DMS153 treated with DMSO at 0.1 percent for 48 hours (cell line): ENCODE data around the gene STXBP5.
"Not testable (repeated sequence)": the region's sequence is repeated elsewhere in the genome, so short reads cannot be mapped to it uniquely, and the experiment has no call there.

Experiments used
- DNase-seq: peaks from one replicate; lab custom pipeline; 2025; ENCODE audit not compliant: unreplicated experiment; lab: John Stamatoyannopoulos, UW

STXBP5 gene

DNA sequence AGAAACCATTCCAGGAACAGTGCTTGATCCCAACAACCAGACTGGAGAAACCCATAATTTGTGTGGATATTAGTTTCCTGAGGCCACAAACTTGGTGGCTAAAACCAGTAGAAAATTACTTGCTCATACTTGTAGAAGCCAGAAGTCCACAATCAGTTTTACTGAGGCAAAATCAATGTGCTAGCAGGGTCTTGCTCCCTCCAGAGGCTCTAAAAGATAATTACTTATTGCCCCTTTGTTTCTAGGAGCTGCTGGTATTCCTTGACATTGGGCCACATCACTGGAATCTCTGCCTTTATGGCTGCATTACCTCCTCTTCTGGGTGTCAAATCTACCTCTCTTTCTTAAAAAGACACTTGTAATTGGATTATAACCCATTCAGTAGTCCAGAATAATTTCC is 162.1 kb downstream of the STXBP5 start:
- DNase-seq = no peak

DNA sequence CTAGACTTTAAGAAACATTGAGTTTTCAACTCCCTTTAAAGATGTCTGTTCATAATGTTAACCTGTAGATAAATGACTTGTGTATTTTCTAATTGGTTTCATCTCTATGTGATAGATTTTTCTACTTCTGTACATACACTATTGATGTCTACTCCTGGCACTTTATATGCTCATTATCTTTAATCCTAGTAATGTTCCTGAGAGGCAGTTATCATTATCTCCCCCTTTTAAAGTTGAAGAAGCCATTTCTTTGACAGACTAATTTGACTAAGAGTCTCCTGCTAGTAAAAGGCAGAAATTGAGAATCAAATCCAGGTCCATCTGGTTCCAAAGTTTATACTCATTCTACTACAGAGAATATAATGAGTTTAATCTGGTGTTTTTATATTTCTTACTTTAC is 167.1 kb downstream of the STXBP5 start:
- no peak for DNase-seq

DNA sequence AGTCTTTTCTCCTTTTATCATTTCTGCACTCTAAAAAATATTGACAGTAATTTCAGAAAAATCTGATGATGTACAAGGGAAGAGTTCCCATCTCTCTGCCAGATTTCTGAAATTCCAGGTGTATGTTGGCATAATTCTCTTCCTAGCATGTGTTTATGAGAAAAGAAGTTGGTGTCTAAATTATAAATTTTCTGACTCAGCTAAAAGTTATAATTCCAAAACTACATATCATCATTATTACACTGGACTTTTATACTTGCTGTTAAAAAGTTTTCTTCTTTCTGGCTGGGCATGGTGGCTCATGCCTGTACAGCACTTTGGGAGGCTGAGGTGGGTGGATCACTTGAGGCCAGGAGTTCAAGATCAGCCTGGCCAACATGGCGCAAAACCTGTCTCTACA is 168.6 kb downstream of the STXBP5 start:
- no peak for DNase-seq

DNA sequence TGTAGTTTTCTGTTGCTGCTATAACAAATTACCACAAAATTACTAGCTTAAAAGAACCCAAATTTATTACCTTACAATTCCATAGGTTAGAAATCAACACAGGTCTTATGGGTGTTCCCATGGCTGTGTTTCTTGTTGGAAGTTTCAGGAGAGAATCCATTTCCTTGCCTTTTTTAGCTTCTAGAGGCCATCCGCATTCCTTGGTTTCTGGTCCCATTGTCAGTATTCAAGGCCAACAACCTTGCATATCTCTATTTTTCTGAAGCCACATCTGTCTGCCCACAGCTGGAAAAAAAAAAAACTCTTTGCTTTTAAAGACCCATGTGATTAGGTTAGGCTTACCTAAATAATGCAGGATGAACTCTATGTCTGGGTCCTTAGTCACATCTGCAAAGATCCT is 174.6 kb downstream of the STXBP5 start:
- DNase-seq = no peak

DNA sequence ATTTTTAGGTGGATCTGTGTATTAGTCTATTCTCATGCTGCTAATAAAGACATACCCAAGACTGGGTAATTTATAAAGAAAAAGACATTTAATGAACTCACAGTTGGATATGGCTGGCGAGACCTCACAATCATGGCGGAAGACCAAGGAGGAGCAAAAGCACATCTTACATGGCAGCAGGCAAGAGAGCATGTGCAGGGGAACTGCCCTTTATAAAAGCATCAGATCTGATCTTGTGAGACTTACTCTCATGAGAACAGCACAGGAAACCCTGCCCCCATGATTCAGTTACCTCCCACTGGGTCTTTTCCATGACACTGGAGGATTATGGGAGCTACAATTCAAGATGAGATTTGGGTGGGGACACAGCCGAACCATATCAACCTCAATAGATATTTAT is 176.6 kb downstream of the STXBP5 start:
- not testable (repeated sequence) for DNase-seq

DNA sequence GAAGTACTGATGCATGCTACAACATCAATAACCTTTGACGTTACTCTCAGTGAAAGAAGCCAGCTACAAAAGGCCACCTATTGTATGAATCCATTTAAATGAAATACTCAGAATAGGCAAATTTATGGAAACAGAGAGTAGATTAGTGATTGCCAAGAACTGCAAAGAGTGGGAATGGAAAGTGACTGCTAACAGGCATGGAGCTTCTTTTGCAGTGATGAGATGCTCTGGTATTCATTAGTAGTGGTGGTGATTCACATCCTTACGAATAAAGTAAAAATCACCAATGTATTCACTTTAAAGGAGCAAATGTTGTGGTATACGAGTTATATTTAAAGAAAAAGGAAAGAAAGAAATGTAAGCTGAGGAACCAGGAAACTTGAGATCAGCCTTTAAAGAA is 177.5 kb downstream of the STXBP5 start:
- DNase-seq = no peak

DNA sequence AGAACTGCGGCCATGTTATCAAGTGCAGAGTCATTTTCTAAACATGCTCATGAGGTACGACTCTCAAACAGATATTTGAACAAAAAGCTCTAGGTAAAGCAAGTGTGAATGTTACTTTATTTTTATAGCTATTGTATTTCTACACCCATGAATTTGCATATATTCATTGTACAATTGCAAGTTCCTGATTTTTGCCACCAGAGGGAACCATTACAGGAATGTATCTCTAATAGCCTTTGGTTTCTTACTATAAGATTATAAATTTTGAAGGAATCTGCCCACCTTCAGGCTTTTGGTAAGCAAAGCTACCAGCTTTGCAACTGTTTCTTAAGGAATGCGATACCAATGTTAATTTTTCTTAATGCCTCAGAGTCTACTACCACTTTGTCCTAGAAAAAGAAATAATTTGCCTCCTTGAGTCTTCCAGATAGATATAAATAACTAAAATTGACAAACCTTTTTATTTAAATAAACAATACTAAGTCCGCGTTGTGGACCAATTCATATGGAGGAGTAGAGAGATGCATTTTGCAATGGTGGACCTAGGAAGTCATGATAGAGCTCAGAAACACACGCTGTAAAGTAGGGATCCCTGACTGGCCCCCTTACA is 178.8 kb downstream of the STXBP5 start:
- no peak for DNase-seq

DNA sequence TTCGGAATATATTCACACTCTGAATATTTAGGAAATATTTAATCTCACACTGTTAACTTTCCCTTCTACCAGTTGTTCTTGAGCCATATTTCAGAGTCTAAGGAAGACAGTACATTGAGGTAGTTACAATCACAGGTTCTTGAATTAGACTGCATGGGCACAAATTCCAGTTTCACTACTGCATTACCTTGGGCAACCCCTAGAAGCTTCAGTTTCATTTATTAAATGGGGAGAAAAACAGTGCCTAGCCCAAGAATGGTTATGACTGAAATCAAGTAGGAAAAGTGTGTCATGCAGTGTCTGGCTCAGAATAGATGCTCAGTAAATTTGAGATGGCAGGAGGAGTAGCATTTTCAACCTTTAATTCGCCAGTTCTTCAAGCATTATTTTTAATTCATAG is 179.8 kb downstream of the STXBP5 start:
- no peak for DNase-seq

DNA sequence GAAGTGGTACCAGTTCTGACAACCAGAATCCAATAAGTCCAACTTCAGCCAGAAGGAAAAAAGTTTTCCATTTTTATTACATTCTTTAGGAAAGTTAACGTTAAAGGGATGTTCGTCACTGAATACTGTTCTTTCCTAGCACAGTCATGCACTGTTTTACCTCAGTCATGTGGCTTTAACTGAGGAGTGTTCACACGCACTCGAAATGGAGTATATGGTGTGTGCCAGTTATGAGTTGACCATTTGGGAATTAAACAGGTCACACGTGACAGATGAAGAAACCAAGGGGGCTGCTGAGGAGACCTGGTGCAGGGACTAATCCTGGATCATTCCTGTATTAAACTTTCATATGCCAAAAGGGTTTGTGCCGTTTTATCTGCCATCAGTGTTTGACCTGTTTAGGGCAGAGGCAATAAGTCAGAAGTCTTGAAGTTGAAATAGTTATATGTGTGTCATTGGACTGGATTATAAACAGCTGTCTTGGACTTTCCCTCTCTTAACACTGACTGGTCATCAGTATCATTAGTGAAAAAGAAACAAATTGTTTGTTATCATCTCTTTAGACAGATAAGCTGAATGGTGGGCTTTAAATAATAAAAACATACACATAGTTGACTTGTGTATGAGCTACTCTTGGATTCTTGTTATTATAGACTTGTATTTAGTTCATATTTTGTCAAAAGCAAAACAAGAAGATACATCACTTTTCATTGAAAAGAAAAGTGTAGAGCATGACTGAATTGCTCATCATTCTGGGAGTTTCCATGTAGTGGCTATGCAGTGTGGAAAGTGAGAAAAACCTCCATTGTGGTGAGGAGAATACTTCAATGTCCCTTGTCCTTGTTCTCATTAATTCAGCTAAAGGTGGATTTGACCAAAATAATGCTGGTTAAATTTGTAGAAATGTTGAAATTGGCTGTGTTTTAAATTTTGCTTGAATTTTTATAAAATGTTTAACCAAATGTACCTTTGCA is 180.8 kb downstream of the STXBP5 start:
- no peak for DNase-seq

DNA sequence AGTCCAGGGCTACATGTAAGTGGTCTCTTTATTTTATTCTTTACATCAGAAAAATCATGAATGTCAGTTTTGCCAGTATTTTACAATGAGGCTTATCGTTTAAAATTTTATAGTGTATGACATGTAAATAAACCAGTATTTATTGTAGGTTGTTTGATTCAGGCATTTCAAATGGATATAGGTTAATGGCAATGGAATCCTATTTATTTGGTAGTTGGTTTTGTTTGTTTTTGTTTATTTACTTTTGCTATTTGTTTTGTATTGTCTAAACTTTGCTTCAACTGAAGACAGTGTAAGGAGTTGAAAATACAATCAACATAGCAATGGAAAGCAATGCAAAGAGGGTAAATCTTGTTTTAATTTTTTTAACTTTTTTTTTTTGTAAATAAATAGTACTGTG is 185.2 kb downstream of the STXBP5 start:
- no peak for DNase-seq

DNA sequence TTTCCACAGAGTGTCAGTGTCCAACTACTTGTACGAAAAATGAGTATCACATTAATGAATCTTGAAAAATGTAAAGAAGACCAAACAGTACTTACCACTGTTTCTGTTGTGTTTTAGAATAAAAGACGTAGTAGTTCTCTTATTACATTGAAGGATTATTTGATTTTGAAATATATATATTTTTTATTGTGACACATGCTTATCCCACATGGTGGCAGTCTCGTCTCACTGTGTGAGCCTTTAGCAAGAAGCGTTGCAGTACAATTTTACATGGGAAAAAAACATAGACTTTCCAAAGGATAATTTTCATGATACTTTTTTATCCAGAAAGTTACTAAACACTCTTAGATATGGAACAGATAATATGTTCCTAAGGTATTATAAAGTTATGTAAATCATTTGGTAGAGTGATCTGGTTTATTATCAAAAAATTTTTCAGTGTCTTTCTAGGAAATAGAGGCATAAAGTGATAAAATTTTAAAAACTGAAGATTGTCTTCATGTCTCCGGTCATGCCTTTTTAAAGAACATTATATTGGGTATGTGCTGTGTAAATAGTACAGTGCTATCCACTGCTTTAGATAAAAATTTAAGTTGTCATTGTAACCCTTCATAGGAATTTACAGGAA is 186.8 kb downstream of the STXBP5 start:
- peak; percentile 18 for DNase-seq

DNA sequence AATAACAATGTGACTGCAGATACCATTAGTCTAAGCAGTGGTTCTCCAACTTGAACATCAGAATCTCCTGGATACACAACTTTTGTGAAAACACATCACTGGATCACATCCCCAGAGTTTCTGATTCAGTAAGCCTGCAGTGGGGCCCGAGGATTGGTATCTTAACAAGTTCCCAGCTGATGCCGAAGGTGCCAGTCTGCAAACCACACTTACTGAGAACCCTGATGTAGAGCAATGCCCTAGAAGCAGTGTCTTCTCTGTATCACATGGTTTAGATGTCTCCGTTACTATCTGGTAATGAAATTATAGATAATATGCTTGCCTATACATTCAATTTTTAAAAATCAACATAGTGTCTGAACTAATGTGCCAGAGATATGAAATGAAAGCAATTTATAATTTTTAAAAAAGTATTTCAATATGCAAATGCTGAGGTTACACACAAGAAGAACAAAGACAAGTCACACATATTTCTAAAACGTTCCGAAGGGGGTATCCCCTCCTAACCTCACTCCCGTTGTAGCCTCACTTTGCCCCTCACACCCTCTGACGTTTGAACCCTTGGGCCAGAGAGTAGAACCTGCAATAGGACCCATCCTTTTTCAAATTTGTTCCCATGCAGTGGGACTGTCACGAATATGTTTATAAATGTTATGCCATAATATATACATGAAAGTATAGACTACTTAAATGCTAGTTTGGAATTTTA is 188.9 kb downstream of the STXBP5 start:
- DNase-seq = no peak

DNA sequence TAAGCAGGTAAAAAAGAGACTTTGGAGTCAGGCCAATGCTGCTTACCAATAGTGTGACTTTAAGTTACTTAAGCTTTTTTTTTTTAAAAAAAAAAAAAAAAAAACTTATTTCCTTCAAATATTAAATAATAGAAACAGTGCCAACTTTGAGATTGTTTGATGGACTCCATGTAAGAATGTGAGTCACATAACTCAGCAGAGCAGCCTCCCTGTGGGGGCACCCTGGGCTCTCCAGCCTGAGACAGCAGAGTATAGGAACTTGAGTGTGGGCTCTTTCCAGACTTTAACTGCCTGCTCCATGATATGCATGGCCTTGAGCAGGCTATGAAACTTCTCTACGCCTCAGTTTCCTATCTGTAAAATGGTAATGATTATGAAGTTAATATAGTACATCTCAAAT is 190.9 kb downstream of the STXBP5 start:
- DNase-seq = no peak

DNA sequence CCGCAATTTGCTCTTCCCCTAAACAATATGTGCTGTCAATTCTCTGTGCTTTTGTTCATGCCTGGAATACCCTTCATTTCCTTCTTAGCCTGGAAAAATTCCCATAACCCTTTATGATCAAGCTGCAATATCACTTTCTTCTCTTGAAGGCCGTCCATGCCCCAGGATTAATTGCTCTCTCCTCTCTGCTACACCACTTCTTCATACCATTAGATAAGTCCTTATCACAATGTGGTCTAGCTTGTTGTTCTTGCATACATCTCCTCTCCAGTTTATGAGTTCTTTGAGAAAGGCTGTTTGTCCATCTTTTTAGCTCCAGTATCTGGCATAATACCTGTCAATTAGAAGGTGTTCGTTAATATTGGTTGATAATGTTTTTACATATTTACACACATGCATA is 193.1 kb downstream of the STXBP5 start:
- no peak for DNase-seq

DNA sequence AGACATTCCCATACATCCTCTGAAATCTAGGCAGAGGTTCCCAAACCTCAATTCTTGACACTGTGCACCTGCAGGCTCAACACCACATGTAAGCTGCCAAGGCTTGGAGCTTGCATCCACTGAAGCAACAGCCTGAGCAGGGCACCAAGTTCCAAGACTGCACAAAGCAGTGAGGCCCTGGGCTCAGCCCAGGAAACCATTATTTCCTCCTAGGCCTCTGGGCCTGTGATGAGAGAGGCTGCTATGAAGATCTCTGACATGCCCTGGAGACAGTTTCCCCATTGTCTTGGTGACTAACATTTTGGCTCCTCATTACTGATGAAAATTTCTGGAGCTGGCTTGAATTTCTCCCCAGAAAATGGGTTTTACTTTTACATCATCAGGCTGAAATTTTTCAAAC is 196.8 kb downstream of the STXBP5 start:
- no peak for DNase-seq

DNA sequence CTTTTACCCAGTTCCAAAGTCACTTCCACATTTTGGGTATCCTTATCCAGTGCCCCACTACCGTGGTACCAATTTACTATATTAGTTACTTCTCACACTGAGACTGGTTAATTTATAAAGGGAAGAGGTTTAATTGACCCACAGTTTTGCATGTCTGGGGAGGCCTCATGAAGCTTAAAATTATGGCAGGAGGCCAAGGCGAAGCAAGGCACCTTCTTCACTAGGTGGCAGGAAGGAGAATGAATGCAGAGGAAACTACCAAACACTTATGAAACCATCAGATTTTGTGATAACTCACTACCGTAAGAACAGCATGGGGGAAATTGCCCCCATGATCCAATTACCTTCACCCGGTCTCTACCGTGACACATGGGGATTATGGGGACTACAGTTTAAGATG is 197.6 kb downstream of the STXBP5 start:
- DNase-seq = no peak

DNA sequence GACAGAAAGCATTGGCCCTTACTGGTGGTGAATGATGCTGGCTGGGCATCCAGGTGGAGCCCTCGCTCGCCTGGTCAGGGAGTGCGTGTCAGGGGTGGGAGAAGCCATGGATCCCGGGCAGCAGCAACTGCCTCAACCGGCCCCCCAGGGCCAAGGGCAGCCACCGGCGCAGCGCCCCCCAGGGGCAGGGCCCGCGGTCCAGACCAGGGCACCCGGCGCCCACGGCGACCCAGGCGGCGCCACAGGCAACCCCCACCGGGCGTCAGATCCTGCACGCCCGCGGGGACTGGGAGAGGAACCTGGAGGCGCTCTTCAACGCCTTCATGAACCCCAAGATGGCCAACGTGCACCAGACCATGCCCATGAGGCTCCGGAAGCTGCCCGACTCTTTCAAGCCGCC is 202.6 kb downstream of the STXBP5 start:
- no peak for DNase-seq

DNA sequence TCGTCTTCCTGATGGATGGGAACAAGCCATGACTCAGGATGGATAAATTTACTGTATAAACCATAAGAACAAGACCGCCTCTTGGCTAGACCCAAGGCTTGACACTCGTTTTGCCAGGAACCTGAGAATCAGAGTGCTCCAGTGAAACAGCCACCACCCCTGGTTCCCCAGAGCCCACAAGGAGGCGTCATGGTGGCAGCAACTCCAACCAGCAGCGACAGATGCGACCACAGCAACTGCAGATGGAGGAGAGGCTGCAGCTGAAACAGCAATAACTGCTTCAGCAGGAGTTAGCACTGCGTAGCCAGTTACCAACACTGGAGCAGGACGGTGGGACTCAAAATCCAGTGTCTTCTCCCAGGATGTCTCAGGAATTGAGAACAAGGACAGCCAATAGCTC is 203.4 kb downstream of the STXBP5 start:
- no peak for DNase-seq

DNA sequence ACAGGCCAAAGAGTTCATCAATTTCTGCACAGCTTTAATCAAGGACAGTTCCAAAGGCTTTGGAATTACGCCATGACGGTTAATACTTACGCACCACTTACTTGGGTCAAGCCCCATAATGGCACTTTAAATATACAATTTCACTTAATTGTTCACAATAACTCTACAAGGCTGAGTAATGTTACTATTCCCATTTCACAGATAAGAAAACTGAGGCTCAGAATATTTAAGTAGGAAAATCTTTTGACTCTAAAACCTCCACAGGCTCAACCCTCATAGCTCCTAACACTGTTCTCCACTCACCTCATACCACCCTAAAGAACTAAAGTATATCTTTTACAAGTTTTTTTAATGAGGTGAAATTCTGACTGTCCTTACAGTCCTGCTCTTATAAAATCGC is 212.4 kb downstream of the STXBP5 start:
- DNase-seq = no peak

DNA sequence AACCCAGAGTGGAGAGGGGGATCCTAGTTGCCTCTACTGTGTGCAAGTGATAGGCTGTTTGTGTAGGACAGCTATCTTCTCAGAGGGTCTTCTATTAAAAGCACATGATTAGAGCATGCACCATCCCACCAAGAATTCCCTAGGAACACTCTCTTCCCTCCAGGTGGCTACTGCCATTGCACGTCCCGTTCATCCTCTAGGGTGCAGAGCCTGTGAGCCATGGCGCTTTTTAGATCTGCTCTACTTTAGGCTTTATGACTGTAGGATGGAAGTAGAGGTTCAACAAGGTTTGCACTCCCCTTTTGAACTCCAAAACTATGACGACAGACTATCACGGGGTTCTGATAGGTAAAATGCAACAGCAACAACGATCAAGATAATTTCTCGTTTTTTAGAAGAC is 213.7 kb downstream of the STXBP5 start:
- no peak for DNase-seq

DNA sequence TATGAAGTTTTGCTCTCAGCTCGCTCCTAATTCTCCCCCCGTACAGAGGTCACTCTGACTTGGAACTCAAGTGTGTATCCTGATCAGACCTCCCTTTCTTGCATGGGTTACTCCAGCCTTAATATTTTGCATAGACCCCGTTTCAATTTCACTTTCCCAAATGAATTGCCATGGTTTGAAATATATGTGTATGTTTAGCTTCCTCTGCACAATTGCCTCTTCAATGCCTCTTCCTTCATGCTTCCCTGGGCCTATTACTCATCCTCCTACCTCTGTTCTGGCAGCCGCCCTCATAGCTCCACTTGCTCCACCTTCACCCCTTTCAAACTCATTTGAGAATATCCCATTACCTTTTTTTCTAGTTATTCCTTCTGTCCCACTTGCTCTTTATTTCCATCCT is 214.3 kb downstream of the STXBP5 start:
- no peak for DNase-seq

DNA sequence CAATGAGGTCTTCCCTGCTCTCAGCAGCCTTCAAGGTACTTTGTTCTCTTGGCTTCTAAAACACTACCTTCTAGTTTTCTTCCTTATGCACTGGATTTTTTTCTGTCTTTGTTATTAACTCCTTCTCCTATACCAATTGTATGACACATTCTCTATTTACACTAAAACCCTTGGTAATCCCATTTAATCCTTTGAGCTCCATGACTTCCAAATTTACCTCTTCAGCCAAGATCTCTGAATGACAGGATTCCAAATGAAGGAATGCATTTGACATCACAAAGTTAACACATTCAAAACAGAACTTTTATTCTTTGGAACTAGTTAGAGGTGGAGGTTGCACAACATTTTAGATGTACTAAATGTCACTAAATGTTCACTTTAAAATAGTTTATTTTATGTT is 217.7 kb downstream of the STXBP5 start:
- no peak for DNase-seq
